BE2C (cell line): ENCODE data around the gene RAB1B.

Experiments
- DNase-seq: peaks from one replicate; pipeline ENCODE4 v3.0.0-alpha.2; 2020
- H3K27me3 ChIP-seq: fragments of 250-450 bp; sonication (Bioruptor Pico); 2 replicates; pipeline ENCODE4 v1.5.1; 2020; ENCODE audit warnings: mild to moderate bottlenecking
- H3K36me3 ChIP-seq: fragments of 250-450 bp; sonication (Bioruptor Pico); 2 replicates; pipeline ENCODE4 v1.5.1; 2020; ENCODE audit warnings: mild to moderate bottlenecking
- H3K4me1 ChIP-seq: fragments of 250-450 bp; sonication (Bioruptor Pico); 2 replicates; pipeline ENCODE4 v1.5.1; 2020
- H3K4me3 ChIP-seq: 2 replicates; pipeline ENCODE4 v1.5.1; 2011; ENCODE audit warnings: low read depth, low read length
- H3K9me3 ChIP-seq: fragments of 250-450 bp; sonication (Bioruptor Pico); 2 replicates; pipeline ENCODE4 v1.5.1; 2020
- TF ChIP-seq, protein P1 (sequence below): IDR thresholded peaks from 2 replicates; pipeline ENCODE4 v1.5.1; 2012; ENCODE audit warnings: mild to moderate bottlenecking, low read depth, low read length

Gene RAB1B

GRCh38 chr11:66227700-66228099, 40.7 kb upstream of the RAB1B start:
- no peaks in the 10 kb centered on the region for H3K27me3 ChIP-seq
- no peak for DNase-seq
- peaks cover 3% of the 10 kb centered on the region for H3K36me3 ChIP-seq
- TF ChIP-seq, protein P1, sequence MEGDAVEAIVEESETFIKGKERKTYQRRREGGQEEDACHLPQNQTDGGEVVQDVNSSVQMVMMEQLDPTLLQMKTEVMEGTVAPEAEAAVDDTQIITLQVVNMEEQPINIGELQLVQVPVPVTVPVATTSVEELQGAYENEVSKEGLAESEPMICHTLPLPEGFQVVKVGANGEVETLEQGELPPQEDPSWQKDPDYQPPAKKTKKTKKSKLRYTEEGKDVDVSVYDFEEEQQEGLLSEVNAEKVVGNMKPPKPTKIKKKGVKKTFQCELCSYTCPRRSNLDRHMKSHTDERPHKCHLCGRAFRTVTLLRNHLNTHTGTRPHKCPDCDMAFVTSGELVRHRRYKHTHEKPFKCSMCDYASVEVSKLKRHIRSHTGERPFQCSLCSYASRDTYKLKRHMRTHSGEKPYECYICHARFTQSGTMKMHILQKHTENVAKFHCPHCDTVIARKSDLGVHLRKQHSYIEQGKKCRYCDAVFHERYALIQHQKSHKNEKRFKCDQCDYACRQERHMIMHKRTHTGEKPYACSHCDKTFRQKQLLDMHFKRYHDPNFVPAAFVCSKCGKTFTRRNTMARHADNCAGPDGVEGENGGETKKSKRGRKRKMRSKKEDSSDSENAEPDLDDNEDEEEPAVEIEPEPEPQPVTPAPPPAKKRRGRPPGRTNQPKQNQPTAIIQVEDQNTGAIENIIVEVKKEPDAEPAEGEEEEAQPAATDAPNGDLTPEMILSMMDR, result no peak
- H3K4me3 ChIP-seq, result no peak overlapping the region
- no peaks in the 10 kb centered on the region for H3K4me1 ChIP-seq
- H3K9me3 ChIP-seq, result no peaks in the 10 kb centered on the region

DNA sequence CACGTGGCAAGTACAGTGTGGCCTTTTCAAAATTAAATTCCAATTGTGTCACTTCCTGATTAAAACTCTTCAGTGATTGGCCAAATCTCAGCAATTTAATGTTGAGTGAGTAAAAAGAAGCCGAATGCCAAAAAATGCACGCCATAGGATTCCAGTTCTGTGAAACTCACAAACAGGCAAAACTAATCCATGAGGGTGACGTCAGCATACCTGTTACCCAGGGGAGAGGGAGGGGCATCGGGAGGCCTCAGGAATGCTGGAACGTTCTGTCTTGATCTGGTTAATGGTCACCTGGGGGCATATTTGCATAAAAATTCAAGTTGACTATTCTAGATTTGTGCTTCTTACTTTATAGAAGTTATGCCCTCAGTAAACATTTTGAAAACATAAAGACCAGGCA, 39.9 kb upstream of the RAB1B start:
- H3K36me3 ChIP-seq, result peaks cover 3% of the 10 kb centered on the region

GRCh38 chr11:66230156-66230555, 38.3 kb upstream of the RAB1B start:
- Histone ChIP-seq H3K27me3 (no peaks in the 10 kb centered on the region), H3K9me3 (no peaks in the 10 kb centered on the region), H3K4me3 (no peak overlapping the region), H3K36me3 (peaks cover 3% of the 10 kb centered on the region), H3K4me1 (no peaks in the 10 kb centered on the region)
- TF ChIP-seq, protein P1, result no peak
- no peak for DNase-seq

More for the DNA sequence above, 39.9 kb upstream of the RAB1B start:
- no peaks in the 10 kb centered on the region for H3K4me1 ChIP-seq
- DNase-seq, result no peak
- no peak overlapping the region for H3K4me3 ChIP-seq
- no peaks in the 10 kb centered on the region for H3K27me3 ChIP-seq
- H3K9me3 ChIP-seq, result no peaks in the 10 kb centered on the region
- TF ChIP-seq, protein P1, result no peak

DNA sequence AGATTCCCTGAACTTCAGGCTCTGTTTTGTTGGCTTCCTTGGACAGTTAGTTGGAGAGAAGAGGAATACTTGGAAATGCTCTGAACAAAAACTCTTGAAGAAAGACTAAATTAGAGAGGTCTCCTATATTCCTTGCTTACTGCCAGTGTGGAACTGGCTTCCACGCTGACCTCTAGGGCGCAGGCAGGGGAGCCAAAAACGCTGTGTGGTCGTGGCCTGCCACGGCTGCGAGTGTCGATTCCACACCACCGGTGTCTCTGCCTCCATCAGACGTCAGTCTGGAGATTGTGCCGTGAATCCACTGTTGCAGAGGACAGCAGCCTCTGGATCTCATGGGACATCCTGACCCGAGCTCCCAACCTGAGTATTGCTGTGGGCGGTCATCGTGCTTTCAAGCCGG, 37.5 kb upstream of the RAB1B start:
- Histone ChIP-seq H3K4me3 (no peak overlapping the region), H3K4me1 (no peaks in the 10 kb centered on the region), H3K9me3 (no peaks in the 10 kb centered on the region), H3K36me3 (peaks cover 3% of the 10 kb centered on the region), H3K27me3 (no peaks in the 10 kb centered on the region)
- TF ChIP-seq, protein P1, result no peak
- DNase-seq, result no peak

- Histone ChIP-seq H3K36me3 (peaks cover 3% of the 10 kb centered on the region), H3K9me3 (no peaks in the 10 kb centered on the region), H3K27me3 (no peaks in the 10 kb centered on the region), H3K4me1 (no peaks in the 10 kb centered on the region), H3K4me3 (no peak overlapping the region)
- DNase-seq, result no peak
- TF ChIP-seq, protein P1, result no peak
These were observed 36.9 kb upstream of the RAB1B start for GRCh38 chr11:66231561-66231960.

DNA sequence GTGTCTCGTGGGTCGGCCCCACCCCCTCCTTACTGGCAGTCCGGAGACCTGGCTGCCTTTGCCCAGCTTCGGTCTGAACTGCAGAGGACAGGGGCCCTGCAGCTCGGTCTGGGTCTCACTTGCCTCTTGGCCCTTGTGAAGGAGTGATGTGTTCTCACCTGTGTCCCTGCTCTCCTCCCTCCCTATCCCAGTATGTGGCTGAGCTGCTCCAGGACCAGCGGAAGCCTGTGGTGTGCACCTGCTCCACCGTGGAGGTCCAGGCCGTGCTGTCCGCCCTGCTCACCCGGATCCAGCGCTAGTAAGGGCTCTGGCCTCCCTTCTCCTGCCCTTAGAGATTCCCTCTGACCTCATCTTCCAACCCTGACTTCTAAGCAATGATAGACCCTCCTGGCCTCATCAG, 35.7 kb upstream of the RAB1B start:
- DNase-seq, result no peak
- TF ChIP-seq, protein P1, result no peak
- H3K9me3 ChIP-seq, result no peaks in the 10 kb centered on the region
- peaks cover 3% of the 10 kb centered on the region for H3K36me3 ChIP-seq
- no peaks in the 10 kb centered on the region for H3K27me3 ChIP-seq
- no peaks in the 10 kb centered on the region for H3K4me1 ChIP-seq
- no peak overlapping the region for H3K4me3 ChIP-seq
